ENCODE data around the gene HDAC6. TPM values are rescaled to one million over a fixed set of nuclear protein-coding genes. Genes with fewer than 3 reads are reported as not detected.

HDAC6 gene
- total RNA-seq, 1 experiment from 2014 or later: 49.4 TPM

DNA sequence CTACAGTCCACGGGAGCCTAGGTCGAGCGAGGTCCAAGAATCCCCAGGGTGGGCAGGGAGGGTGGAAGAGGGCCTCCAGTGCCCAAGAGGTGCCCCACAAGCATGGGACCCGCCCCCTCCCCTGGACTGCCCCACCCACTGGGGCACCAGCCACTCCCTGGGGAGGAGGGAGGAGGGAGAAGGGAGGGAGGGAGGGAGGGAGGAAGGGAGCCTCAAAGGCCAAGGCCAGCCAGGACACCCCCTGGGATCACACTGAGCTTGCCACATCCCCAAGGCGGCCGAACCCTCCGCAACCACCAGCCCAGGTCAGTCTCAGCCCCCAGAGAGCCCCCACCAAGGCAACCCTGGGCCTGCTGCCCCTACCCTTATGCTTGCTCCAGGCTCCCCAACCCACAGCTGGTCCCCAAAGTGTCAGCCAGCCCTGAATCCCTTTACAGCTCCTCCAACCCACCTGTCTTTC lies 15.5 kb upstream of the HDAC6 start, which contains the start of gene GATA1:
Gene GATA1 (plus strand): TSS at position 250 of the 460 bp plus-strand sequence. CDS start 4,520 bp downstream, outside the sequence.
- intact Hi-C loops (cut with micrococcal nuclease; ENCODE audit: unreplicated experiment): no loop called here
- ChIA-PET CTCF (interaction anchor here (0.5 kb wide), 1 partner anchor 1632 kb away, joined by 7 read pairs; no protein-coding TSS in a partner anchor), POLR2A (ENCODE audit: low non-redundant PET) (no interaction called here)

DNA sequence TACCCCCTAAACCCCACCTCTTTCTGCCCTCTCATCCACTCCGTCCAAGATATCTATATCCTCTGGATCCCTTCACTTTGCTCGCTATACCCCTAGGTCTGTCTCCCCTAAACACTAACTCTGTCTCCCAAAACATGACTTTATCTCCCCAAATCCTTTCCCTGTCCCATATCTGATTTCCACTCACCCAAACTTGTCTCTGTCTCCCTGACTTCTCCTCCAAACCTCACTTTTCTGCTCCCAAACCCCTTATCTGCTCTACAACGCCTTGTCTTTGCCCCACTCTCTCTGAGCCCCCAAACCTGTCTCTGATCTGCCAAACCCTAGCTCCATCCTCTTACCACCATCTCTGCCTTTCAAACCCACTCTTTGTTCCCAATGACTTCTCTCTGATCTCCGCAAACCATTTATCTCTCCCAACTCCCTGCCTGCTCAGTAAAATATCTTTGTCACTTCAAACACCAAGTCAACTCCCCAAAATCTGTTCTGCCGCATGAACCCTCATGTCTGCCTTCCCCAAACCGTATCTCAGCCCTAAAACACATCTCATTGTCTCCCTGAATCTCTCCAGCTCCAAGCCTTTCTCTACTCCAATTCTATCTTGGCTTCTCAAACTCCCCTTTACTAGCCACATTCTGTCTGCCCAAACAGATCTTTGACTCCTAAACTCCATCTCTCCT lies 14.9 kb upstream of the HDAC6 start:
- intact Hi-C loops (cut with micrococcal nuclease; ENCODE audit: unreplicated experiment): no loop called here
- H3K4me1 ChIP-seq (ENCODE audit: insufficient read depth, low read length, poor library complexity, severe bottlenecking): no peaks in the 10 kb centered on the region
- TF ChIP-seq EZH2 (IDR thresholded peaks at IDR 0.05; ENCODE audit: borderline replicate concordance, low read depth, low read length, poor library complexity, severe bottlenecking): no peak
- no peak for TF ChIP-seq CTCF (conservative IDR thresholded peaks at IDR 0.05; ENCODE audit: low read depth, low read length)
- no peaks in the 10 kb centered on the region for H3K36me3 ChIP-seq (ENCODE audit: insufficient read depth, low read length, poor library complexity, severe bottlenecking)
- no peaks in the 10 kb centered on the region for H3K27me3 ChIP-seq (replicated peaks; ENCODE audit: insufficient read depth, low read depth, low read length, poor library complexity)
- H3K4me3 ChIP-seq (ENCODE audit: low read depth, low read length, poor library complexity, severe bottlenecking): no peak overlapping the region
- ChIA-PET POLR2A (ENCODE audit: low non-redundant PET) (no interaction called here), CTCF (interaction anchor here (0.5 kb wide), 1 partner anchor 1632 kb away, joined by 7 read pairs; no protein-coding TSS in a partner anchor)
- DNase-seq (ENCODE audit: low spot score): no peak
- no peaks in the 10 kb centered on the region for H3K9me3 ChIP-seq (ENCODE audit: low read depth, low read length, poor library complexity, severe bottlenecking)
- no peak overlapping the region for H3K27ac ChIP-seq (ENCODE audit: low read depth, low read length, poor library complexity, severe bottlenecking)
- no TSS peak for BruUV-seq (replicated peaks)

More for the DNA sequence above, 15.5 kb upstream of the HDAC6 start, which contains the start of gene GATA1:
- no peaks in the 10 kb centered on the region for H3K4me1 ChIP-seq (ENCODE audit: insufficient read depth, low read length, poor library complexity, severe bottlenecking)
- DNase-seq (ENCODE audit: low spot score): no peak
- no peaks in the 10 kb centered on the region for H3K27me3 ChIP-seq (replicated peaks; ENCODE audit: insufficient read depth, low read depth, low read length, poor library complexity)
- H3K36me3 ChIP-seq (ENCODE audit: insufficient read depth, low read length, poor library complexity, severe bottlenecking): no peaks in the 10 kb centered on the region
- no TSS peak for BruUV-seq (replicated peaks)
- H3K27ac ChIP-seq (ENCODE audit: low read depth, low read length, poor library complexity, severe bottlenecking): no peak within 1 kb of the TSS
- no peaks in the 10 kb centered on the region for H3K9me3 ChIP-seq (ENCODE audit: low read depth, low read length, poor library complexity, severe bottlenecking)
- TF ChIP-seq EZH2 (IDR thresholded peaks at IDR 0.05; ENCODE audit: borderline replicate concordance, low read depth, low read length, poor library complexity, severe bottlenecking) (no peak), CTCF (conservative IDR thresholded peaks at IDR 0.05; ENCODE audit: low read depth, low read length) (no peak)
- no peak within 1 kb of the TSS for H3K4me3 ChIP-seq (ENCODE audit: low read depth, low read length, poor library complexity, severe bottlenecking)

- DNase-seq (ENCODE audit: low spot score): no peak
- Histone ChIP-seq H3K4me1 (ENCODE audit: insufficient read depth, low read length, poor library complexity, severe bottlenecking) (no peaks in the 10 kb centered on the region), H3K36me3 (ENCODE audit: insufficient read depth, low read length, poor library complexity, severe bottlenecking) (no peaks in the 10 kb centered on the region), H3K4me3 (ENCODE audit: low read depth, low read length, poor library complexity, severe bottlenecking) (no peak overlapping the region), H3K27ac (ENCODE audit: low read depth, low read length, poor library complexity, severe bottlenecking) (no peak overlapping the region), H3K27me3 (replicated peaks; ENCODE audit: insufficient read depth, low read depth, low read length, poor library complexity) (no peaks in the 10 kb centered on the region), H3K9me3 (ENCODE audit: low read depth, low read length, poor library complexity, severe bottlenecking) (no peaks in the 10 kb centered on the region)
- ChIA-PET POLR2A (ENCODE audit: low non-redundant PET) (no interaction called here), CTCF (no interaction called here)
- TF ChIP-seq CTCF (conservative IDR thresholded peaks at IDR 0.05; ENCODE audit: low read depth, low read length) (no peak), EZH2 (IDR thresholded peaks at IDR 0.05; ENCODE audit: borderline replicate concordance, low read depth, low read length, poor library complexity, severe bottlenecking) (no peak)
- no TSS peak for BruUV-seq (replicated peaks)
- intact Hi-C loops (cut with micrococcal nuclease; ENCODE audit: unreplicated experiment): no loop called here
Observed at GRCh38 chrX:48787505-48788443, 14.1 kb upstream of the HDAC6 start.

Measured in A673 (cell line).